HUES64 (cell line): ENCODE data around the gene ARNT2.
"Not testable (repeated sequence)": the region's sequence is repeated elsewhere in the genome, so short reads cannot be mapped to it uniquely, and the experiment has no call there.

Experiments used
- H3K27ac ChIP-seq: 2 replicates; pipeline ENCODE4 v1.7.0; 2013; ENCODE audit warnings: low read depth, low read length, inconsistent platforms
- H3K27me3 ChIP-seq: 2 replicates; pipeline ENCODE4 v1.6.1; 2013; ENCODE audit warnings: mild to moderate bottlenecking, low read length; ENCODE audit not compliant: insufficient read depth
- H3K36me3 ChIP-seq: 2 replicates; pipeline ENCODE4 v1.6.1; 2013; ENCODE audit warnings: mild to moderate bottlenecking, low read length; ENCODE audit not compliant: insufficient read depth
- H3K4me1 ChIP-seq: 2 replicates; pipeline ENCODE4 v1.6.1; 2013; ENCODE audit warnings: mild to moderate bottlenecking, low read length, moderate library complexity; ENCODE audit not compliant: insufficient read depth
- H3K4me3 ChIP-seq: 2 replicates; pipeline ENCODE4 v1.5.1; 2013; ENCODE audit warnings: mild to moderate bottlenecking, low read length, moderate library complexity
- H3K9ac ChIP-seq: 2 replicates; pipeline ENCODE4 v1.6.1; 2013; ENCODE audit warnings: mild to moderate bottlenecking, low read depth, low read length
- H3K9me3 ChIP-seq: 2 replicates; pipeline ENCODE4 v1.6.1; 2013; ENCODE audit warnings: low read depth, low read length; ENCODE audit not compliant: insufficient read depth
- WGBS: fragments of 150-250, 120-280 bp; methylation state at CpG from one replicate; pipeline ENCODE4 v1.1.7; 2013; ENCODE audit warnings: missing lambda C conversion rate; 5-methylcytosine and 5-hydroxymethylcytosine counted together

The ARNT2 gene

DNA sequence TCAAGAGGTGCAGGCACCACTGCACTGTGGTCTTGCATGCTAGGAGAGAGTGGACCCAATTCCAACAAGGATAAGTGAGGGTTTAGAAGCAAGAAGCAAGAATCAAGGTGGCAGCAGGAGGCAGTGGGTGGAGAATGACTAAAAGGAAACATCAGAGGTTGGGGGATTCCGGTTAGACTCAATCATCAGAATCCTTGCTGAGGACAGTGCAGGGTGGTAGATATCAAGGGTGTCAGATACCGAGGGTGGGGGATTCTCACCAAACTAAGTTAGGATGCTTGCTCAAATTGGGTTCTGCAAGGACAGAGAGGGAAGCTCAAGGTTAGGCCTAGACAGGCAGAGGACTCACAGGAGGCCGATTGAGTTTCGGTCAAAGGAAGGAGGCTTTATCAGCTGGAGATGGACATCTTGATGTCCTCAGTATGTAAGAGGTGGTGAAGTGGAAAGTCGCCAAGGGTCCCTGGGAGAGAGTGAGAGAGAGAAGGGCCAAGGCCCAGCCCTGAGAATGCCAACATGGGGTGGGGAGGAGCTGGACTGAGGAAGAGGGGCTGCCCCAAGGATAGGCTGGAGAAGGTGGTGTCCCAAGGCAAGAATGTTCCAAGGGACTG is 102.2 kb downstream of the ARNT2 start:
- 83% methylated on average over 5 of the region's 5 CpGs for WGBS

GRCh38 chr15:80507131-80507530 is 102.9 kb downstream of the ARNT2 start:
- 0 out of 2 replicates have a peak, but pooled peaks cover 7% of the 10 kb centered on the region for H3K36me3 ChIP-seq
- no peak overlapping the region for H3K27ac ChIP-seq
- no peak overlapping the region for H3K9ac ChIP-seq
- no peaks in the 10 kb centered on the region for H3K27me3 ChIP-seq
- H3K4me1 ChIP-seq, result no peaks in the 10 kb centered on the region
- WGBS, result 82% methylated on average over 5 of the region's 5 CpGs
- H3K4me3 ChIP-seq, result no peak overlapping the region
- H3K9me3 ChIP-seq, result no peaks in the 10 kb centered on the region; the same call in 1 of the 2 replicates

More for the DNA sequence above, 102.2 kb downstream of the ARNT2 start:
- no peaks in the 10 kb centered on the region; the same call in 1 of the 2 replicates for H3K9me3 ChIP-seq
- peaks cover 3% of the 10 kb centered on the region; the same call in 1 of the 2 replicates for H3K4me1 ChIP-seq
- no peak overlapping the region for H3K27ac ChIP-seq
- no peaks in the 10 kb centered on the region for H3K27me3 ChIP-seq
- 0 out of 2 replicates have a peak, but pooled peaks cover 7% of the 10 kb centered on the region for H3K36me3 ChIP-seq
- no peak overlapping the region for H3K4me3 ChIP-seq
- no peak overlapping the region for H3K9ac ChIP-seq

GRCh38 chr15:80507638-80508316 is 103.6 kb downstream of the ARNT2 start:
- H3K36me3 ChIP-seq, result 0 out of 2 replicates have a peak, but pooled peaks cover 7% of the 10 kb centered on the region
- H3K27ac ChIP-seq, result no peak overlapping the region
- 93% methylated on average over 18 of the region's 18 CpGs for WGBS
- no peaks in the 10 kb centered on the region for H3K27me3 ChIP-seq
- H3K9me3 ChIP-seq, result no peaks in the 10 kb centered on the region; the same call in 1 of the 2 replicates
- H3K4me3 ChIP-seq, result no peak overlapping the region
- no peak overlapping the region for H3K9ac ChIP-seq
- no peaks in the 10 kb centered on the region for H3K4me1 ChIP-seq

- no peak overlapping the region for H3K27ac ChIP-seq
- WGBS, result 82% methylated on average over 4 of the region's 4 CpGs
- H3K27me3 ChIP-seq, result no peaks in the 10 kb centered on the region
- H3K36me3 ChIP-seq, result 0 out of 2 replicates have a peak, but pooled peaks cover 7% of the 10 kb centered on the region
- H3K4me1 ChIP-seq, result no peaks in the 10 kb centered on the region
- H3K4me3 ChIP-seq, result no peak overlapping the region
- H3K9ac ChIP-seq, result no peak overlapping the region
- H3K9me3 ChIP-seq, result no peaks in the 10 kb centered on the region; the same call in 1 of the 2 replicates
These were observed 104.6 kb downstream of the ARNT2 start for GRCh38 chr15:80508783-80509182.

- Histone ChIP-seq H3K4me3 (no peak overlapping the region), H3K27me3 (no peaks in the 10 kb centered on the region), H3K9me3 (no peaks in the 10 kb centered on the region; the same call in 1 of the 2 replicates), H3K4me1 (no peaks in the 10 kb centered on the region), H3K36me3 (0 out of 2 replicates have a peak, but pooled peaks cover 7% of the 10 kb centered on the region), H3K9ac (no peak overlapping the region), H3K27ac (no peak overlapping the region)
- 93% methylated on average over 5 of the region's 5 CpGs for WGBS
These were observed 105.6 kb downstream of the ARNT2 start for GRCh38 chr15:80509800-80510199.

DNA sequence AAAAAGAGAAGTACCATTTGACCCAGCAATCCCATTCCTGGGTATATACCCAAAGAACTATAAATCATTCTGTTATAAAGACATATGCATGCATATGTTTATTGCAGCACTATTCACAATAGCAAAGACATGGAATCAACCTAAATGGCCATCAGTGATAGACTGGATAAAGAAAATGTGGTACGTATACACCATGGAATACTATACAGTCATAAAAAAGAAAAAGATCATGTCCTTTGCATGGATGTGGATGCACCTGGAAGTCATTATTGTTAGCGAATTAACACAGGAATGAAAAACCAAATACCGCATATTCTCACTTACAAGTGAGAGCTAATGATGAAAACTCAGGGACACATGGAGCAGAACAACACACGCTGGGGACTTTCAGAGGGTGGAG is 106.8 kb downstream of the ARNT2 start:
- not testable (repeated sequence) for H3K27me3 ChIP-seq, H3K9ac ChIP-seq, H3K9me3 ChIP-seq, H3K4me1 ChIP-seq, H3K4me3 ChIP-seq, H3K27ac ChIP-seq
- WGBS, result 97% methylated on average over 4 of the region's 4 CpGs
- H3K36me3 ChIP-seq, result peaks cover 13% of the 10 kb centered on the region; the same call in 1 of the 2 replicates

GRCh38 chr15:80512726-80513660 is 108.8 kb downstream of the ARNT2 start:
- Histone ChIP-seq H3K9me3 (peaks cover 5% of the 10 kb centered on the region; the same call in 1 of the 2 replicates), H3K4me3 (no peak overlapping the region), H3K27ac (no peak overlapping the region), H3K9ac (no peak overlapping the region), H3K27me3 (no peaks in the 10 kb centered on the region), H3K36me3 (peaks cover 13% of the 10 kb centered on the region; the same call in 1 of the 2 replicates), H3K4me1 (no peaks in the 10 kb centered on the region)
- WGBS, result 84% methylated on average over 4 of the region's 4 CpGs

DNA sequence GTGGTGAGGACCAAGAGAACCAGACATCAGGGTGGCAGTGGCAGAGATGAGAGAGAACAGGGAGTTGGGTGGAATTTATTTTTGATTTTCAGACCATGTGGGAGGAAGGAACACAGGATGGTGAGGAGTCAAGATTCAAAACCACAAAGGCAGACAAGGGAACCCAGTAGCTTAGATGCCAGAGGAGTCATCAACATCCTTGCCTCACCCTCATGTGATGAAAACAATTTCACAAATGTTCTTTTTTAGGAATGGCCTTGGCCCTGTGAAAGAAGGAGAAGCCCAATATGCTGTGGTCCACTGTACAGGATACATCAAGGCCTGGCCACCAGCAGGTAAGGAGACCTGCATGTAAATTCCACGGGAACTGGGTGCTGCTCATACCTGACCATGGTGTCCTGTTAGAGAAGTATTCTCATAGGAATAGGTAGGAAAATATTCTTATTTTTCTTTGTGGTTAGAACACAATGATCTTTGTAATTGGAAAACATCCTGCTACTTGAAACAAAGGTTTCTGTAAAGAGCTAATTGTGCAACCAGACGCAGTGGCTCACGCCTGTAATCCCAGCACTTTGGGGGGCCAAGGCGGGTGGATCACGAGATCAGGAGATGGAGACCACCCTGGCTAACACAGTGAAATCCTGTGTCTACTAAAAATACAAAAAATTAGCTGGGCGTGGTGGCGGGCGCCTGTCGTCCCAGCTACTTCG is 110.0 kb downstream of the ARNT2 start:
- WGBS, result 96% methylated on average over 10 of the region's 10 CpGs
- no peaks in the 10 kb centered on the region for H3K27me3 ChIP-seq
- peaks cover 5% of the 10 kb centered on the region; the same call in 1 of the 2 replicates for H3K36me3 ChIP-seq
- no peak overlapping the region for H3K4me3 ChIP-seq
- no peak overlapping the region for H3K9ac ChIP-seq
- H3K27ac ChIP-seq, result no peak overlapping the region
- no peaks in the 10 kb centered on the region for H3K4me1 ChIP-seq
- H3K9me3 ChIP-seq, result peaks cover 5% of the 10 kb centered on the region; the same call in 1 of the 2 replicates

DNA sequence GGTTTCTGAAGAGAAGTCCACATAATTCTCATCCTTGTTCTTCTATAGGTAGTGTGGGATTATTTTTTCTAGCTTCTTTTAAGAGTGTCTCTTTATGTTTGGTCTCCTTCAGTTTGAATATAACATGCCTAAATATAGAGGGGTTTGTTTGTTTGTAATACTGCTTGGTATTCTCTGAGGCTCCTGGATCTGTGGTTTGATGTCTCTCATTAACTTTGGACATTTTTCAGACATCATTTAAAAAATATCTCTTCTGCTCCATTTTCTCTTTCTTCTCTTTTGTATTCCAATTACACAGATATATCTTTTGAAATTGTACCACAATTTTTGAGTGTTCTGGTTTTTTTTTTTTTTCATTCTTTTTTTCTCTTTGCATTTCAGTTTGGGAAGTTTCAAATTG is 113.1 kb downstream of the ARNT2 start:
- Histone ChIP-seq H3K27me3 (no peaks in the 10 kb centered on the region), H3K9ac (no peak overlapping the region), H3K4me1 (no peaks in the 10 kb centered on the region), H3K36me3 (peaks cover 5% of the 10 kb centered on the region; the same call in 1 of the 2 replicates), H3K27ac (no peak overlapping the region), H3K4me3 (no peak overlapping the region), H3K9me3 (peaks cover 5% of the 10 kb centered on the region; the same call in 1 of the 2 replicates)

GRCh38 chr15:80518522-80518921 is 114.3 kb downstream of the ARNT2 start:
- Histone ChIP-seq H3K9ac (no peak overlapping the region), H3K27me3 (no peaks in the 10 kb centered on the region), H3K36me3 (peaks cover 5% of the 10 kb centered on the region; the same call in 1 of the 2 replicates), H3K4me3 (no peak overlapping the region), H3K9me3 (peaks cover 5% of the 10 kb centered on the region; the same call in 1 of the 2 replicates), H3K27ac (no peak overlapping the region), H3K4me1 (no peaks in the 10 kb centered on the region)
- WGBS, result 88% methylated on average over 1 of the region's 1 CpG
